ENCODE results near the gene MTMR3.

GRCh38 chr22:29885610-29886009 is 2.6 kb downstream of the MTMR3 start:
- TF ChIP-seq, protein P1, sequence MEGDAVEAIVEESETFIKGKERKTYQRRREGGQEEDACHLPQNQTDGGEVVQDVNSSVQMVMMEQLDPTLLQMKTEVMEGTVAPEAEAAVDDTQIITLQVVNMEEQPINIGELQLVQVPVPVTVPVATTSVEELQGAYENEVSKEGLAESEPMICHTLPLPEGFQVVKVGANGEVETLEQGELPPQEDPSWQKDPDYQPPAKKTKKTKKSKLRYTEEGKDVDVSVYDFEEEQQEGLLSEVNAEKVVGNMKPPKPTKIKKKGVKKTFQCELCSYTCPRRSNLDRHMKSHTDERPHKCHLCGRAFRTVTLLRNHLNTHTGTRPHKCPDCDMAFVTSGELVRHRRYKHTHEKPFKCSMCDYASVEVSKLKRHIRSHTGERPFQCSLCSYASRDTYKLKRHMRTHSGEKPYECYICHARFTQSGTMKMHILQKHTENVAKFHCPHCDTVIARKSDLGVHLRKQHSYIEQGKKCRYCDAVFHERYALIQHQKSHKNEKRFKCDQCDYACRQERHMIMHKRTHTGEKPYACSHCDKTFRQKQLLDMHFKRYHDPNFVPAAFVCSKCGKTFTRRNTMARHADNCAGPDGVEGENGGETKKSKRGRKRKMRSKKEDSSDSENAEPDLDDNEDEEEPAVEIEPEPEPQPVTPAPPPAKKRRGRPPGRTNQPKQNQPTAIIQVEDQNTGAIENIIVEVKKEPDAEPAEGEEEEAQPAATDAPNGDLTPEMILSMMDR (IDR thresholded peaks at IDR 0.05 in 4 of 5, conservative IDR thresholded peaks at IDR 0.05 in 1 of 5), result no peak
- no peak for TF ChIP-seq POLR2A (IDR thresholded peaks at IDR 0.05)

All from gastrocnemius medialis (tissue), 4 donors.